Rectal smooth muscle tissue (tissue), 1 donor: ENCODE data around the gene ADGRD2.
"Not testable (repeated sequence)": the region's sequence is repeated elsewhere in the genome, so short reads cannot be mapped to it uniquely, and the experiment has no call there.

Experiments
- H3K27ac ChIP-seq: one replicate; pipeline ENCODE4 v1.7.0; 2013; ENCODE audit warnings: low read depth, low read length, inconsistent platforms
- H3K27me3 ChIP-seq: one replicate; pipeline ENCODE4 v1.7.0; 2013; ENCODE audit warnings: low read length; ENCODE audit not compliant: control insufficient read depth, insufficient read depth
- H3K36me3 ChIP-seq: one replicate; pipeline ENCODE4 v1.7.0; 2013; ENCODE audit warnings: low read length; ENCODE audit not compliant: control insufficient read depth, insufficient read depth
- H3K4me1 ChIP-seq: one replicate; pipeline ENCODE4 v1.7.0; 2013; ENCODE audit warnings: low read length; ENCODE audit not compliant: control insufficient read depth, insufficient read depth
- H3K4me3 ChIP-seq: one replicate; pipeline ENCODE4 v1.7.0; 2013; ENCODE audit warnings: low read length
- H3K9ac ChIP-seq: one replicate; pipeline ENCODE4 v1.7.0; 2013; ENCODE audit warnings: low read length

Gene ADGRD2

GRCh38 chr9:124423155-124423554 is 27.1 kb upstream of the ADGRD2 start:
- Histone ChIP-seq H3K4me1 (no peaks in the 10 kb centered on the region), H3K9ac (no peak overlapping the region), H3K27me3 (no peaks in the 10 kb centered on the region), H3K36me3 (no peaks in the 10 kb centered on the region), H3K27ac (no peak overlapping the region), H3K4me3 (no peak overlapping the region)

GRCh38 chr9:124423591-124423990 is 26.7 kb upstream of the ADGRD2 start:
- Histone ChIP-seq H3K27ac (no peak overlapping the region), H3K4me3 (no peak overlapping the region)

GRCh38 chr9:124425733-124426132 is 24.5 kb upstream of the ADGRD2 start:
- H3K4me3 ChIP-seq, H3K9ac ChIP-seq: not testable (repeated sequence)

More at GRCh38 chr9:124423591-124423990, 26.7 kb upstream of the ADGRD2 start:
- H3K4me1 ChIP-seq: no peaks in the 10 kb centered on the region
- no peaks in the 10 kb centered on the region for H3K36me3 ChIP-seq
- H3K9ac ChIP-seq: no peak overlapping the region
- H3K27me3 ChIP-seq: no peaks in the 10 kb centered on the region

GRCh38 chr9:124426361-124426760 is 23.9 kb upstream of the ADGRD2 start:
- Histone ChIP-seq H3K4me3 (no peak overlapping the region), H3K27me3 (no peaks in the 10 kb centered on the region), H3K4me1 (no peaks in the 10 kb centered on the region), H3K9ac (no peak overlapping the region), H3K36me3 (no peaks in the 10 kb centered on the region), H3K27ac (no peak overlapping the region)

More at GRCh38 chr9:124425733-124426132, 24.5 kb upstream of the ADGRD2 start:
- not testable (repeated sequence) for H3K4me1 ChIP-seq, H3K27ac ChIP-seq, H3K36me3 ChIP-seq, H3K27me3 ChIP-seq

GRCh38 chr9:124427281-124427680 is 23.0 kb upstream of the ADGRD2 start:
- Histone ChIP-seq H3K4me3 (no peak overlapping the region), H3K36me3 (no peaks in the 10 kb centered on the region), H3K9ac (no peak overlapping the region), H3K27ac (no peak overlapping the region), H3K27me3 (no peaks in the 10 kb centered on the region), H3K4me1 (no peaks in the 10 kb centered on the region)

- no peak overlapping the region for H3K9ac ChIP-seq
- H3K4me1 ChIP-seq: no peaks in the 10 kb centered on the region
- no peaks in the 10 kb centered on the region for H3K36me3 ChIP-seq
- H3K27ac ChIP-seq: no peak overlapping the region
- H3K4me3 ChIP-seq: no peak overlapping the region
- H3K27me3 ChIP-seq: no peaks in the 10 kb centered on the region
These were observed 21.3 kb upstream of the ADGRD2 start for GRCh38 chr9:124428751-124429529.

GRCh38 chr9:124429530-124429867 is 20.8 kb upstream of the ADGRD2 start:
- Histone ChIP-seq H3K4me3 (no peak overlapping the region), H3K36me3 (no peaks in the 10 kb centered on the region), H3K4me1 (no peaks in the 10 kb centered on the region)

GRCh38 chr9:124436320-124436719 is 13.9 kb upstream of the ADGRD2 start:
- H3K36me3 ChIP-seq: no peaks in the 10 kb centered on the region
- no peak overlapping the region for H3K4me3 ChIP-seq
- H3K27ac ChIP-seq: no peak overlapping the region
- H3K27me3 ChIP-seq: no peaks in the 10 kb centered on the region
- no peaks in the 10 kb centered on the region for H3K4me1 ChIP-seq
- no peak overlapping the region for H3K9ac ChIP-seq

More at GRCh38 chr9:124429530-124429867, 20.8 kb upstream of the ADGRD2 start:
- Histone ChIP-seq H3K27me3 (no peaks in the 10 kb centered on the region), H3K9ac (no peak overlapping the region), H3K27ac (no peak overlapping the region)

- no peaks in the 10 kb centered on the region for H3K4me1 ChIP-seq
- no peak overlapping the region for H3K9ac ChIP-seq
- H3K27me3 ChIP-seq: no peaks in the 10 kb centered on the region
- no peak overlapping the region for H3K27ac ChIP-seq
- H3K4me3 ChIP-seq: no peak overlapping the region
- no peaks in the 10 kb centered on the region for H3K36me3 ChIP-seq
These were observed 13.2 kb upstream of the ADGRD2 start for GRCh38 chr9:124437086-124437485.

- H3K27ac ChIP-seq: no peak overlapping the region
- no peak overlapping the region for H3K4me3 ChIP-seq
- H3K4me1 ChIP-seq: no peaks in the 10 kb centered on the region
- no peaks in the 10 kb centered on the region for H3K36me3 ChIP-seq
- no peaks in the 10 kb centered on the region for H3K27me3 ChIP-seq
- no peak overlapping the region for H3K9ac ChIP-seq
These were observed 12.2 kb upstream of the ADGRD2 start for GRCh38 chr9:124438091-124438490.

GRCh38 chr9:124439086-124439485 is 11.2 kb upstream of the ADGRD2 start:
- H3K36me3 ChIP-seq: no peaks in the 10 kb centered on the region
- no peak overlapping the region for H3K9ac ChIP-seq
- H3K27ac ChIP-seq: no peak overlapping the region
- H3K4me1 ChIP-seq: no peaks in the 10 kb centered on the region
- no peak overlapping the region for H3K4me3 ChIP-seq
- H3K27me3 ChIP-seq: no peaks in the 10 kb centered on the region

GRCh38 chr9:124439686-124440243 is 10.5 kb upstream of the ADGRD2 start:
- no peaks in the 10 kb centered on the region for H3K36me3 ChIP-seq
- no peaks in the 10 kb centered on the region for H3K4me1 ChIP-seq
- H3K27ac ChIP-seq: no peak overlapping the region
- H3K27me3 ChIP-seq: no peaks in the 10 kb centered on the region
- no peak overlapping the region for H3K9ac ChIP-seq
- H3K4me3 ChIP-seq: no peak overlapping the region

GRCh38 chr9:124440786-124441185 is 9.5 kb upstream of the ADGRD2 start:
- H3K36me3 ChIP-seq: no peaks in the 10 kb centered on the region
- no peak overlapping the region for H3K27ac ChIP-seq
- no peaks in the 10 kb centered on the region for H3K27me3 ChIP-seq
- no peak overlapping the region for H3K9ac ChIP-seq
- H3K4me1 ChIP-seq: no peaks in the 10 kb centered on the region
- no peak overlapping the region for H3K4me3 ChIP-seq
